K562 (cell line): ENCODE results near the gene MPHOSPH10. TPM values are rescaled to one million over a fixed set of nuclear protein-coding genes. Genes with fewer than 3 reads are reported as not detected.

Experiments used
- ATAC-seq: fragments of 200-7000 bp; cut with Tn5 transposase; 3 replicates; pipeline ENCODE4 v1.9.1; 2020; ENCODE audit warnings: moderate library complexity
- BruUV-seq: library from RNA; stranded (reverse); fragments of 400-500 nt; replicated peaks from 2 replicates; lab custom pipeline; 2021; lab: Mats Ljungman, UMichigan
- CTCF ChIA-PET: fragments of 300-600 bp; formaldehyde crosslinking; extraction: SDS; loops from one replicate; lab custom pipeline; 2021; ENCODE audit warnings: low intra/inter-chr PET ratio; lab: Yijun Ruan, JAX
- POLR2A ChIA-PET: fragments of 300-600, 350-650 bp; sonication (Branson Sonifier 250); formaldehyde crosslinking; extraction: SDS; loops from one replicate; lab custom pipeline; 2021; ENCODE audit warnings: antibody characterized with exemption, inconsistent platforms; lab: Yijun Ruan, JAX
- DNase-seq, 4 experiments: peaks; one replicate each; pipeline versions ENCODE4 v3.0.0 to v3.0.0-alpha.2; 2011 to 2018; ENCODE audit warnings: low spot score in 3 of 4, mixed read lengths in 3 of 4; ENCODE audit errors: extremely low read depth in 1 of 4
- FAIRE-seq: peaks from 2 replicates; lab custom pipeline; 2011; peaks lifted over from hg19 to GRCh38; lab: Jason Lieb, UNC
- H2AFZ ChIP-seq: 2 replicates; pipeline ENCODE4 v1.6.0; 2011; ENCODE audit warnings: low read depth, low read length, control low read depth, inconsistent platforms
- H3K27ac ChIP-seq: fragments of 200-600 bp; 3 replicates; pipeline ENCODE4 v1.8.0; 2011; ENCODE audit warnings: low read depth, mild to moderate bottlenecking, control low read depth, inconsistent platforms, low read length, moderate library complexity, mixed read lengths; ENCODE audit errors: extremely low read depth
- H3K27me3 ChIP-seq, 2 experiments: fragments of 300-600 bp in 1 of 2; 2 replicates in 1 of 2; 3 replicates in 1 of 2; pipeline versions ENCODE4 v1.6.0 to v1.8.0; 2011; ENCODE audit warnings: inconsistent platforms in 2 of 2, low read length in 2 of 2, mild to moderate bottlenecking in 1 of 2, mixed read lengths in 1 of 2, moderate library complexity in 1 of 2; ENCODE audit not compliant: control insufficient read depth in 2 of 2, insufficient read depth in 2 of 2
- H3K36me3 ChIP-seq: fragments of 300-600 bp; 3 replicates; pipeline ENCODE4 v1.8.0; 2011; ENCODE audit warnings: mild to moderate bottlenecking, low read length, inconsistent platforms; ENCODE audit not compliant: control insufficient read depth, insufficient read depth
- H3K4me1 ChIP-seq, 2 experiments: fragments of 200-600 bp in 1 of 2; replicated peaks in 1 of 2; 2 replicates in 1 of 2; 3 replicates in 1 of 2; pipeline versions ENCODE4 v1.5.1 to v1.8.0; 2011; ENCODE audit warnings: inconsistent platforms in 2 of 2, low read length in 2 of 2, mild to moderate bottlenecking in 1 of 2, mixed read lengths in 1 of 2, moderate library complexity in 1 of 2; ENCODE audit not compliant: control insufficient read depth in 2 of 2, insufficient read depth in 2 of 2
- H3K4me2 ChIP-seq: 2 replicates; pipeline ENCODE4 v1.6.1; 2011; ENCODE audit warnings: low read length, control low read depth, inconsistent platforms, mixed read lengths; ENCODE audit not compliant: insufficient read depth
- H3K4me3 ChIP-seq: fragments of 200-600 bp; sonication (generic), shearing (Covaris generic); 2 replicates; pipeline ENCODE4 v1.5.1; 2016; ENCODE audit warnings: control low read depth, inconsistent platforms
- H3K79me2 ChIP-seq: fragments of 200-600 bp; 3 replicates; pipeline ENCODE4 v1.8.0; 2011; ENCODE audit warnings: low read length, inconsistent platforms; ENCODE audit not compliant: control insufficient read depth, insufficient read depth
- H3K9ac ChIP-seq, 2 experiments: 2 replicates each; pipeline versions ENCODE4 v1.6.0 to v1.6.1; 2011; ENCODE audit warnings: low read depth in 2 of 2, low read length in 2 of 2, control low read depth in 1 of 2, inconsistent platforms in 1 of 2, mild to moderate bottlenecking in 1 of 2, mixed read lengths in 1 of 2; ENCODE audit not compliant: insufficient read depth in 1 of 2
- H3K9me1 ChIP-seq: one replicate; pipeline ENCODE4 v1.6.0; 2011; ENCODE audit warnings: inconsistent platforms, mild to moderate bottlenecking, low read length, moderate library complexity; ENCODE audit not compliant: control insufficient read depth, insufficient read depth
- H3K9me3 ChIP-seq: replicated peaks from 2 replicates; pipeline ENCODE4 v1.5.1; 2011; ENCODE audit warnings: low read depth, low read length, inconsistent platforms; ENCODE audit not compliant: control insufficient read depth, insufficient read depth
- H4K20me1 ChIP-seq: replicated peaks from 2 replicates; pipeline ENCODE4 v1.6.1; 2011; ENCODE audit warnings: low read length, inconsistent platforms, mixed read lengths; ENCODE audit not compliant: control insufficient read depth, insufficient read depth
- HIVEP1 ChIP-seq: fragments of 250-450 bp; sonication (Bioruptor Pico); IDR thresholded peaks from 2 replicates; pipeline ENCODE4 v1.4.0; 2020; ENCODE audit warnings: mild to moderate bottlenecking
- NR4A1 ChIP-seq, 2 experiments: fragments of 250-450 bp in 1 of 2; fragments of 450-650 bp in 1 of 2; sonication (Bioruptor Pico) in 1 of 2; IDR thresholded peaks; 2 replicates each; pipeline versions ENCODE4 v1.4.0 to v1.6.1; 2016 to 2020; ENCODE audit warnings: mild to moderate bottlenecking in 2 of 2, missing compliant biosample characterization in 1 of 2, missing genetic modification characterization in 1 of 2, moderate library complexity in 1 of 2
- TFAM ChIP-seq: fragments of 250-450 bp; sonication (Bioruptor Pico); conservative IDR thresholded peaks from 2 replicates; pipeline ENCODE4 v1.5.0; 2021; ENCODE audit warnings: mild to moderate bottlenecking, moderate library complexity
- ZEB2 ChIP-seq: fragments of 450-650 bp; IDR thresholded peaks from 2 replicates; pipeline ENCODE4 v1.6.1; 2016
- WGBS: fragments of 100-300 bp; shearing (Covaris generic); methylation state at CpG from one replicate; pipeline ENCODE4 v1.1.6; 2016; ENCODE audit warnings: low coverage, mixed read lengths; ENCODE audit not compliant: insufficient coverage; ENCODE audit errors: missing lambda C conversion rate; 5-methylcytosine and 5-hydroxymethylcytosine counted together
- in situ Hi-C: fragments of 300-500 bp; cut with MboI; formaldehyde crosslinking; loops from 4 replicates; pipeline ENCODE4 v1.15.0; 2018; ENCODE audit warnings: inconsistent platforms, mixed read lengths
- intact Hi-C: fragments of 100-400 bp; cut with micrococcal nuclease; formaldehyde crosslinking; loops from 2 replicates; pipeline ENCODE4 v1.14.2; 2022
- polyA plus RNA-seq, 8 experiments: library from polyadenylated mRNA; depleted of rRNA in 4 of 8; stranded (reverse) in 5 of 8; unstranded in 3 of 8; fragments of >200 nt; fragmentation: Nextera tagmentation in 2 of 8; fragmentation: Illumina TruSeq in 1 of 8; extraction: Ambion mirVana in 2 of 8; extraction: Trizol in 1 of 8; gene quantifications; 2 replicates each; pipeline versions ENCODE4 v1.2.1 to v1.2.3, GENCODE V29; 2011 to 2014; ENCODE audit warnings: inconsistent platforms in 1 of 8, missing spikeins in 1 of 8
- total RNA-seq, 7 experiments: library from RNA; depleted of rRNA in 6 of 7; stranded (reverse); fragments of >200 nt in 6 of 7; fragmentation: Illumina TruSeq in 2 of 7; extraction: Trizol in 2 of 7; gene quantifications; 2 replicates each; pipeline versions ENCODE4 v1.2.1 to v1.2.3, GENCODE V29; 2011 to 2021; ENCODE audit warnings: low replicate concordance in 1 of 7
- TF ChIP-seq, protein P1 (sequence below): IDR thresholded peaks from 3 replicates; pipeline ENCODE4 v1.6.1; 2011; ENCODE audit warnings: borderline replicate concordance, mild to moderate bottlenecking; ENCODE audit not compliant: insufficient read length, insufficient read depth
- TF ChIP-seq, protein P2 (sequence below): sonication (generic); formaldehyde crosslinking; IDR thresholded peaks from 2 replicates; pipeline ENCODE4 v1.8.1; 2022; ENCODE audit warnings: missing genetic modification reagents

MPHOSPH10 gene
- total and polyA plus RNA-seq, 9 of the 15 experiments (the other 6 are each of a cell fraction or from before 2014, with no cell fraction given), result 36.8 to 83.7 (median 58.5) TPM

DNA sequence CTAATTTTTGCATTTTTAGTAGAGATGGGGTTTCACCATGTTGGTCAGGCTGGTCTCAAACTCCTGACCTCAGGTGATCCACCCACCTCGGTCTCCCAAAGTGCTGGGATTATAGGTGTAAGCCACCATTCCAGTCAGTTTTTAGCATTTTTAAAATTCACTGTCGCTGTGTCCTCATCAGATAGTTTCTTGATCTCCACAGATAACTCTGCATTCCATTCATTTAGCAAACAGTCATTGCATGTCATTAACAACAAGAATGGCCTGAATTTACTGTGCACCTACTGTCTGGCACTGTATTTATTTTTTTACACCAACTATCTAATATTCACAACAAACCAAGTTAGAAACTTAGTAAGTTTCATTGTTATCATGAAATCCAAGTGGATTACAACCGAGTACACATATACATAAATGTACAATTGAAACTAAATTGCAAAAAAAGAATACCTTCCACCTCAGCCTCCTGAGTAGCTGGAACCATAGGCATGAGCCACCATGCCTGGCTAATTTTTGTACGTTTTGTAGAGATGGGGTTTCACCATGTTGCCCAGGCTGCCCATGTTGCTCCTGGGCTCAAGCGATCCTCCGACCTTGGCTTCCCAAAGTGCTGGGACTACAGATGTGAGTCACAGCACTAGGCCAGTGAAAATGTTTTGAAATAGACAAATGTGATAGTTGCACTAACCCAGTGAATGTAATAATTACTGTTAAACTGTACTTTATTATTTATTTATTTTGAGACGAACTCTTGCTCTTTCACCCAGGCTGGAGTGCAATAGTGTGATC is 4.7 kb upstream of the MPHOSPH10 start:
- Histone ChIP-seq H3K4me2 (no peak overlapping the region), H4K20me1 (no peaks in the 10 kb centered on the region), H3K4me1 (peaks cover 0 to 2% of the 10 kb centered on the region in 2 experiments; a peak in 2 of 5 replicates), H3K4me3 (no peak overlapping the region), H3K27ac (no peak overlapping the region), H2AFZ (no peak overlapping the region), H3K9me3 (peaks cover 3% of the 10 kb centered on the region; the same call in 1 of the 2 replicates), H3K36me3 (peaks cover 37% of the 10 kb centered on the region; the same call in 2 of the 3 replicates), H3K27me3 (no peaks in the 10 kb centered on the region), H3K9me1 (no peaks in the 10 kb centered on the region), H3K9ac (no peak overlapping the region), H3K79me2 (peaks cover 52% of the 10 kb centered on the region)
- ATAC-seq, result no peak
- TF ChIP-seq, protein P1, sequence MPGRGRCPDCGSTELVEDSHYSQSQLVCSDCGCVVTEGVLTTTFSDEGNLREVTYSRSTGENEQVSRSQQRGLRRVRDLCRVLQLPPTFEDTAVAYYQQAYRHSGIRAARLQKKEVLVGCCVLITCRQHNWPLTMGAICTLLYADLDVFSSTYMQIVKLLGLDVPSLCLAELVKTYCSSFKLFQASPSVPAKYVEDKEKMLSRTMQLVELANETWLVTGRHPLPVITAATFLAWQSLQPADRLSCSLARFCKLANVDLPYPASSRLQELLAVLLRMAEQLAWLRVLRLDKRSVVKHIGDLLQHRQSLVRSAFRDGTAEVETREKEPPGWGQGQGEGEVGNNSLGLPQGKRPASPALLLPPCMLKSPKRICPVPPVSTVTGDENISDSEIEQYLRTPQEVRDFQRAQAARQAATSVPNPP, result no peak
- no peak for TF ChIP-seq TFAM (CRISPR knock-in tag)
- TF ChIP-seq HIVEP1 (CRISPR knock-in tag), result no peak
- TF ChIP-seq NR4A1 (CRISPR knock-in tag; IDR thresholded peaks at IDR 0.05), result no peak
- TF ChIP-seq NR4A1 (tag; IDR thresholded peaks at IDR 0.05), result no peak
- TF ChIP-seq, protein P2, sequence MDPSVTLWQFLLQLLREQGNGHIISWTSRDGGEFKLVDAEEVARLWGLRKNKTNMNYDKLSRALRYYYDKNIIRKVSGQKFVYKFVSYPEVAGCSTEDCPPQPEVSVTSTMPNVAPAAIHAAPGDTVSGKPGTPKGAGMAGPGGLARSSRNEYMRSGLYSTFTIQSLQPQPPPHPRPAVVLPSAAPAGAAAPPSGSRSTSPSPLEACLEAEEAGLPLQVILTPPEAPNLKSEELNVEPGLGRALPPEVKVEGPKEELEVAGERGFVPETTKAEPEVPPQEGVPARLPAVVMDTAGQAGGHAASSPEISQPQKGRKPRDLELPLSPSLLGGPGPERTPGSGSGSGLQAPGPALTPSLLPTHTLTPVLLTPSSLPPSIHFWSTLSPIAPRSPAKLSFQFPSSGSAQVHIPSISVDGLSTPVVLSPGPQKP (CRISPR knock-in tag), result no peak
- no peak for TF ChIP-seq ZEB2
- POLR2A ChIA-PET, result interaction anchor here (1.2 to 1.7 kb wide), 2 partner anchors 9 to 24 kb away, joined by 3 to 6 read pairs; no protein-coding TSS in a partner anchor
- no peak for FAIRE-seq
- no TSS peak for BruUV-seq
- no peak for DNase-seq
- in situ Hi-C loops (no loop called here), intact Hi-C loops (no loop called here)
- CTCF ChIA-PET, result no interaction called here
- WGBS, result 95% methylated on average over 7 of the region's 7 CpGs
